Mesothelial cell of epicardium (in vitro differentiated cells): ENCODE data around the gene JPH3. TPM values are rescaled to one million over a fixed set of nuclear protein-coding genes. Genes with fewer than 3 reads are reported as not detected.
"Not testable (repeated sequence)": the region's sequence is repeated elsewhere in the genome, so short reads cannot be mapped to it uniquely, and the experiment has no call there.

Source experiments
- DNase-seq, 2 experiments: peaks; one replicate each; pipeline ENCODE4 v3.0.0; 2021; ENCODE audit warnings: low spot score in 2 of 2; ENCODE audit not compliant: unreplicated experiment in 2 of 2
- H3K27ac Mint-ChIP-seq: 2 replicates; pipeline ENCODE4 v1.8.0; 2021; ENCODE audit warnings: mixed read lengths
- H3K27me3 Mint-ChIP-seq: 2 replicates; pipeline ENCODE4 v1.8.0; 2021; ENCODE audit warnings: low read depth, mixed read lengths
- H3K36me3 Mint-ChIP-seq: 2 replicates; pipeline ENCODE4 v1.8.0; 2021; ENCODE audit warnings: mixed read lengths
- H3K4me1 Mint-ChIP-seq: 2 replicates; pipeline ENCODE4 v1.8.0; 2021; ENCODE audit warnings: mixed read lengths
- H3K4me3 Mint-ChIP-seq: 2 replicates; pipeline ENCODE4 v1.8.0; 2021; ENCODE audit warnings: mild to moderate bottlenecking, moderate library complexity, mixed read lengths
- H3K9me3 Mint-ChIP-seq: 2 replicates; pipeline ENCODE4 v1.8.0; 2021; ENCODE audit warnings: mixed read lengths
- total RNA-seq: library from RNA; stranded (reverse); gene quantifications from 3 replicates; pipeline ENCODE4 v1.2.1, GENCODE V29; 2021
- TF ChIP-seq, protein P1 (sequence below): fragments of 200-600 bp; sonication (generic); IDR thresholded peaks from one replicate; pipeline ENCODE4 v1.5.0; 2021; ENCODE audit warnings: antibody characterized with exemption; ENCODE audit not compliant: unreplicated experiment

JPH3 gene
- total RNA-seq, 1 donor from 2014 or later, result 16.8 TPM

- Mint-ChIP-seq H3K9me3 (no peaks in the 10 kb centered on the region), H3K27ac (no peak overlapping the region), H3K27me3 (no peaks in the 10 kb centered on the region), H3K4me1 (no peaks in the 10 kb centered on the region), H3K4me3 (no peak overlapping the region), H3K36me3 (peaks cover 26% of the 10 kb centered on the region)
- TF ChIP-seq, protein P1, sequence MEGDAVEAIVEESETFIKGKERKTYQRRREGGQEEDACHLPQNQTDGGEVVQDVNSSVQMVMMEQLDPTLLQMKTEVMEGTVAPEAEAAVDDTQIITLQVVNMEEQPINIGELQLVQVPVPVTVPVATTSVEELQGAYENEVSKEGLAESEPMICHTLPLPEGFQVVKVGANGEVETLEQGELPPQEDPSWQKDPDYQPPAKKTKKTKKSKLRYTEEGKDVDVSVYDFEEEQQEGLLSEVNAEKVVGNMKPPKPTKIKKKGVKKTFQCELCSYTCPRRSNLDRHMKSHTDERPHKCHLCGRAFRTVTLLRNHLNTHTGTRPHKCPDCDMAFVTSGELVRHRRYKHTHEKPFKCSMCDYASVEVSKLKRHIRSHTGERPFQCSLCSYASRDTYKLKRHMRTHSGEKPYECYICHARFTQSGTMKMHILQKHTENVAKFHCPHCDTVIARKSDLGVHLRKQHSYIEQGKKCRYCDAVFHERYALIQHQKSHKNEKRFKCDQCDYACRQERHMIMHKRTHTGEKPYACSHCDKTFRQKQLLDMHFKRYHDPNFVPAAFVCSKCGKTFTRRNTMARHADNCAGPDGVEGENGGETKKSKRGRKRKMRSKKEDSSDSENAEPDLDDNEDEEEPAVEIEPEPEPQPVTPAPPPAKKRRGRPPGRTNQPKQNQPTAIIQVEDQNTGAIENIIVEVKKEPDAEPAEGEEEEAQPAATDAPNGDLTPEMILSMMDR, result no peak
- DNase-seq, result no peak
Observed at GRCh38 chr16:87715658-87716057, 113.3 kb downstream of the JPH3 start.

- H3K27ac Mint-ChIP-seq, H3K4me3 Mint-ChIP-seq, H3K9me3 Mint-ChIP-seq, H3K27me3 Mint-ChIP-seq, DNase-seq: not testable (repeated sequence)
- Mint-ChIP-seq H3K36me3 (peaks cover 36% of the 10 kb centered on the region), H3K4me1 (peaks cover 10% of the 10 kb centered on the region)
Observed at GRCh38 chr16:87718831-87719230, 116.5 kb downstream of the JPH3 start.

- Mint-ChIP-seq H3K27ac (no peak overlapping the region), H3K4me1 (peaks cover 10% of the 10 kb centered on the region), H3K4me3 (no peak overlapping the region), H3K27me3 (no peaks in the 10 kb centered on the region), H3K36me3 (peaks cover 41% of the 10 kb centered on the region), H3K9me3 (no peaks in the 10 kb centered on the region)
- TF ChIP-seq, protein P1, result no peak
- DNase-seq, result no peak
Observed at GRCh38 chr16:87720446-87720845, 118.1 kb downstream of the JPH3 start.

- Mint-ChIP-seq H3K27me3 (no peaks in the 10 kb centered on the region), H3K9me3 (no peaks in the 10 kb centered on the region), H3K27ac (no peak overlapping the region), H3K4me3 (no peak overlapping the region), H3K4me1 (peaks cover 10% of the 10 kb centered on the region), H3K36me3 (peaks cover 49% of the 10 kb centered on the region)
- DNase-seq, result no peak
- TF ChIP-seq, protein P1, result no peak
Observed at GRCh38 chr16:87721622-87722585, 119.6 kb downstream of the JPH3 start.

GRCh38 chr16:87722590-87723225 is 120.4 kb downstream of the JPH3 start:
- DNase-seq, result no peak
- Mint-ChIP-seq H3K27ac (no peak overlapping the region), H3K36me3 (peaks cover 52% of the 10 kb centered on the region), H3K9me3 (no peaks in the 10 kb centered on the region), H3K4me3 (no peak overlapping the region), H3K4me1 (peaks cover 10% of the 10 kb centered on the region), H3K27me3 (no peaks in the 10 kb centered on the region)
- TF ChIP-seq, protein P1, result no peak

- Mint-ChIP-seq H3K27ac (no peak overlapping the region), H3K4me3 (no peak overlapping the region)
Observed at GRCh38 chr16:87723226-87723623, 120.9 kb downstream of the JPH3 start.

More at GRCh38 chr16:87723226-87723623, 120.9 kb downstream of the JPH3 start:
- H3K27me3 Mint-ChIP-seq, result no peaks in the 10 kb centered on the region
- peak in 1 of 2 experiments; percentile 45 for DNase-seq
- peaks cover 49% of the 10 kb centered on the region for H3K36me3 Mint-ChIP-seq
- TF ChIP-seq, protein P1, result no peak
- no peaks in the 10 kb centered on the region for H3K9me3 Mint-ChIP-seq
- H3K4me1 Mint-ChIP-seq, result peaks cover 15% of the 10 kb centered on the region
